Retinal pigment epithelial cell (primary cell): ENCODE data around the gene MMP2.

Source experiments
- DNase-seq: peaks from one replicate; pipeline ENCODE4 v3.0.0-alpha.2; 2010; ENCODE audit warnings: low read depth
- H3K4me3 ChIP-seq: 2 replicates; pipeline ENCODE4 v1.5.1; 2011; ENCODE audit warnings: mild to moderate bottlenecking, low read length, control low read depth, moderate library complexity
- TF ChIP-seq, protein P1 (sequence below): conservative IDR thresholded peaks from 2 replicates; pipeline ENCODE4 v1.5.1; 2011; ENCODE audit warnings: low read depth, low read length, control low read depth, inconsistent platforms

MMP2 gene

GRCh38 chr16:55475919-55476318, 3.1 kb upstream of the MMP2 start:
- no peak overlapping the region for H3K4me3 ChIP-seq
- TF ChIP-seq, protein P1, sequence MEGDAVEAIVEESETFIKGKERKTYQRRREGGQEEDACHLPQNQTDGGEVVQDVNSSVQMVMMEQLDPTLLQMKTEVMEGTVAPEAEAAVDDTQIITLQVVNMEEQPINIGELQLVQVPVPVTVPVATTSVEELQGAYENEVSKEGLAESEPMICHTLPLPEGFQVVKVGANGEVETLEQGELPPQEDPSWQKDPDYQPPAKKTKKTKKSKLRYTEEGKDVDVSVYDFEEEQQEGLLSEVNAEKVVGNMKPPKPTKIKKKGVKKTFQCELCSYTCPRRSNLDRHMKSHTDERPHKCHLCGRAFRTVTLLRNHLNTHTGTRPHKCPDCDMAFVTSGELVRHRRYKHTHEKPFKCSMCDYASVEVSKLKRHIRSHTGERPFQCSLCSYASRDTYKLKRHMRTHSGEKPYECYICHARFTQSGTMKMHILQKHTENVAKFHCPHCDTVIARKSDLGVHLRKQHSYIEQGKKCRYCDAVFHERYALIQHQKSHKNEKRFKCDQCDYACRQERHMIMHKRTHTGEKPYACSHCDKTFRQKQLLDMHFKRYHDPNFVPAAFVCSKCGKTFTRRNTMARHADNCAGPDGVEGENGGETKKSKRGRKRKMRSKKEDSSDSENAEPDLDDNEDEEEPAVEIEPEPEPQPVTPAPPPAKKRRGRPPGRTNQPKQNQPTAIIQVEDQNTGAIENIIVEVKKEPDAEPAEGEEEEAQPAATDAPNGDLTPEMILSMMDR, result no peak

DNA sequence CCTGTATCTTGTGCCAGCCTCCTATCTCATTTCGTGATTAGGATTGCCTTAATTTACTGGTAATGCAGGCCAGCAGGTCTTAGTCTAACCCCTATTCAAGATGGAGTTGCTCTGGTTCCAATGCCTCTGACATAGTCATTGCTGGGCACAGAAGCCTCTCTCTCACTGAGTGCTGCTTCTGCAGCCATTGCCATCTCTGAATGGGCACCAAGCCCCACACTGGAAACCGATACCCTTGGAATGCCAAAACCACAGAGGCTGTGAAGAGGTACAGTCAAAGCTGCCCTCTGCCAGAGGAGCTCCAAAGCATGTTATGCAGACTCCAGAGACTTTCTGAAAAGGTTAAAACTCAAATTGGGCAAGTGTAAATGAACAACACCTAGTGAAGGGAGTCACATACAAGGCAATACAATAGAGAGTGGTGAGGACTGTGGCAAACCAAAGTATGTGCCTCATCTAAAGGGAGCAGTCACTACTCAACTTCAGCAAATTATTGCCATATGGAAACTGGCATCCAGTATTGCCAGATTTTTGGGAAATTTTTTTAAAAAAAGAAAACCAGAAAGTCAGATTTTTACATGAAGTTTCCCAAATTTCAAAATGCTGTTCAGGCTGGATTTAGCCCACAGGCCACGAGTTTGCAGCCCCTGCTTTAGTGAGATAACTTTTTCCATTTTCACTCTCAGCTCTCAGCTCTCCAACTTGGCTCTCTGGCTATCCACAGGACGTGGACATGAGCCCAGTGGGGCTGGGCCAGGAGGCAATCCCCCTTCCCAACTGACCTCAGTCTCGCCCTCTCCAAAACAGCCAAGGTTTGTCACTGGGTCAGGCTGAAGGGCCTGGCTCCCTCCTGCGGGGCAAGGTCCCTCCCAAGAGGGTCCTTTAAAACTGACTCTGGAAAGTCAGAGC, 2.1 kb upstream of the MMP2 start:
- H3K4me3 ChIP-seq, result no peak overlapping the region
- TF ChIP-seq, protein P1, result no peak
- DNase-seq, result no peak

More at GRCh38 chr16:55475919-55476318, 3.1 kb upstream of the MMP2 start:
- DNase-seq, result no peak

DNA sequence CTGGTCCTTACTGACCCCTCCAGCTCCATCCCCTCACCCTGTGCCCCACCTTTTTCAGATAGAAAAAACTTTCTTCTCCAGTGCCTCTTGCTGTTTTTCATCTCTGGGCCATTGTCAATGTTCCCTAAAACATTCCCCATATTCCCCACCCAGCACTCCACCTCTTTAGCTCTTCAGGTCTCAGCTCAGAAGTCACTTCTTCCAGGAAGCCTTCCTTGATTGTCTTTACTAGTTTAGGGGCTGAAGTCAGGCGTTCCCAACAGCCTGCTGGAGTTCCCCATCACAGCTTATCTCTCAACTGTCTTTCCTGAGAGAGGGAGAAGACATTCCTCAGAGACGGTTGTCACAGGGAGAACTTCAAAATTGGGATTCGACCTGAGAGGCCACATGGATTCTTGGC, 1.3 kb upstream of the MMP2 start:
- TF ChIP-seq, protein P1, result no peak
- no peak overlapping the region for H3K4me3 ChIP-seq
- no peak for DNase-seq

GRCh38 chr16:55479430-55480140, 587 bp downstream of the MMP2 start:
- TF ChIP-seq, protein P1, result no peak
- peak overlapping the region; percentile 64 for H3K4me3 ChIP-seq

DNA sequence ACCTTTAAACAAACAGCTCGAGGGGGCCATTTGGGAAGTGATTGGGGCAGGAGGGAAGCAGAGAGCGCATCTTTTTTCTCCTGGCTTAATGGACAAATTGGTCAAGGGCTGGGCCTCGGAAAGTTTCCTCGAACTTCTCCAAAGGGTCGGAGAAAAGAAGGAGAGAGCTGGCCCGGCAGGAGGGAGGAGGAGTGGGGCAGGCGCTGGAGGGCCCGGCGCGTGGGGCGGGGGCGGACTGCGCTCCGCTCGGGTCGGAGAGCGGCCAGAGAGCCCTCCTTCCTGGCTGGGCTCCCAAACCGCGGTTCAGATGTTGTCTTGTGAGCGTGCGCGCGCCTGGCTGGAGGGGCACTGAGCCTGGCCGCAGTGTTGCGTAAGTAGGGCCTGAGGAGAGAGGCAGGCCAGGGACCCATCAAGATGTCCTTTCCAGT, 1.2 kb downstream of the MMP2 start:
- DNase-seq, result peak; percentile 39
- TF ChIP-seq, protein P1, result no peak
- peak overlapping the region; percentile 64 for H3K4me3 ChIP-seq

More at GRCh38 chr16:55479430-55480140, 587 bp downstream of the MMP2 start:
- no peak for DNase-seq

GRCh38 chr16:55481023-55481422, 2.0 kb downstream of the MMP2 start:
- H3K4me3 ChIP-seq, result no peak overlapping the region
- TF ChIP-seq, protein P1, result no peak

More at GRCh38 chr16:55481023-55481422, 2.0 kb downstream of the MMP2 start:
- no peak for DNase-seq
